ENCODE measurements around the gene ABHD2.

DNA sequence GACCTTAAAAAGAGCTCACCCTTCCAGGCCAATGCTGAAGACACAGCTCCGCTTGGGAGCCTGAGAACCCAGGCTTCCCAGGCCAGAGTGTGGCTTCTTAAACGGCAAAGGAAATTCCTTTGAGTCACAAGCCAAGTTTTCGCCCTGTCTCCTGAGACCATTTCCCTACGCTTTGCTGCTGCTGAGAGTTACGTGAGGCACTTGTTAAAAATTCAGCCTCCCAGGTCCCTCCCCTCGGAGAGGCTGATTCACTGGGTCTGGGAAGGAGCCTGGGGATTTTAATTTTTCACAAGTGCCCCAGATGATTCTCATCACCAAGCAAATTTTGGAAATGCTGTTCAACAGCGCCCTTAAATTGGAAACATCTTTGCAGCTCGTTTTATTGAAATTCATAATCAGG, 107.6 kb downstream of the ABHD2 start:
- TF ChIP-seq, protein P1, sequence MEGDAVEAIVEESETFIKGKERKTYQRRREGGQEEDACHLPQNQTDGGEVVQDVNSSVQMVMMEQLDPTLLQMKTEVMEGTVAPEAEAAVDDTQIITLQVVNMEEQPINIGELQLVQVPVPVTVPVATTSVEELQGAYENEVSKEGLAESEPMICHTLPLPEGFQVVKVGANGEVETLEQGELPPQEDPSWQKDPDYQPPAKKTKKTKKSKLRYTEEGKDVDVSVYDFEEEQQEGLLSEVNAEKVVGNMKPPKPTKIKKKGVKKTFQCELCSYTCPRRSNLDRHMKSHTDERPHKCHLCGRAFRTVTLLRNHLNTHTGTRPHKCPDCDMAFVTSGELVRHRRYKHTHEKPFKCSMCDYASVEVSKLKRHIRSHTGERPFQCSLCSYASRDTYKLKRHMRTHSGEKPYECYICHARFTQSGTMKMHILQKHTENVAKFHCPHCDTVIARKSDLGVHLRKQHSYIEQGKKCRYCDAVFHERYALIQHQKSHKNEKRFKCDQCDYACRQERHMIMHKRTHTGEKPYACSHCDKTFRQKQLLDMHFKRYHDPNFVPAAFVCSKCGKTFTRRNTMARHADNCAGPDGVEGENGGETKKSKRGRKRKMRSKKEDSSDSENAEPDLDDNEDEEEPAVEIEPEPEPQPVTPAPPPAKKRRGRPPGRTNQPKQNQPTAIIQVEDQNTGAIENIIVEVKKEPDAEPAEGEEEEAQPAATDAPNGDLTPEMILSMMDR (IDR thresholded peaks at IDR 0.05; ENCODE audit: low read depth, low read length): no peak
- no peak for TF ChIP-seq POLR2A (IDR thresholded peaks at IDR 0.05; ENCODE audit: extremely low read depth, insufficient read length)
- TF ChIP-seq MYC (IDR thresholded peaks at IDR 0.05; ENCODE audit: low read depth, low read length): no peak
- TF ChIP-seq MAX (IDR thresholded peaks at IDR 0.05; ENCODE audit: low read depth, low read length): no peak
